SK-N-SH treated with all-trans-retinoic acid at 6 μM for 48 hours (cell line): ENCODE results near the gene ACBD7.

Experiments
- ATAC-seq: fragments of 200-7000 bp; cut with Tn5 transposase; 3 replicates; pipeline ENCODE4 v1.9.1; 2020; ENCODE audit warnings: mild to moderate bottlenecking, moderate library complexity
- ESRRG ChIP-seq: fragments of 250-450 bp; sonication (Bioruptor Pico); IDR thresholded peaks from 2 replicates; pipeline ENCODE4 v1.6.1; 2021; ENCODE audit warnings: mild to moderate bottlenecking
- ISL1 ChIP-seq: fragments of 250-450 bp; sonication (Bioruptor Pico); IDR thresholded peaks from 2 replicates; pipeline ENCODE4 v2.1.2; 2022; ENCODE audit warnings: mild to moderate bottlenecking, moderate library complexity
- PPARA ChIP-seq: fragments of 250-450 bp; sonication (Bioruptor Pico); IDR thresholded peaks from 2 replicates; pipeline ENCODE4 v1.5.0; 2020; ENCODE audit warnings: mild to moderate bottlenecking, borderline replicate concordance

ACBD7 gene

GRCh38 chr10:15027741-15028140, 60.8 kb downstream of the ACBD7 start:
- no peak for ATAC-seq
- no peak for TF ChIP-seq ISL1 (CRISPR knock-in tag)
- TF ChIP-seq ESRRG (CRISPR knock-in tag): no peak
- no peak for TF ChIP-seq PPARA (CRISPR knock-in tag)
